SK-N-MC (cell line): ENCODE data around the gene MOV10L1.

Experiments used
- EZH2 ChIP-seq: fragments of 200-600 bp; sonication (generic); IDR thresholded peaks from one replicate; pipeline ENCODE4 v1.6.1; 2017; ENCODE audit warnings: antibody characterized with exemption
- FOXP2 ChIP-seq: optimal IDR thresholded peaks from 2 replicates; pipeline ENCODE3; 2011; ENCODE audit warnings: mild to moderate bottlenecking, moderate library complexity; ENCODE audit not compliant: insufficient read depth; ENCODE audit errors: extremely low read length, control extremely low read depth
- POLR2AphosphoS5 ChIP-seq: IDR thresholded peaks from 2 replicates; pipeline ENCODE4 v1.6.1; 2012; ENCODE audit warnings: mild to moderate bottlenecking, low read depth, low read length, borderline replicate concordance

- TF ChIP-seq EZH2, result no peak
- TF ChIP-seq POLR2AphosphoS5, result no peak
- no peak for TF ChIP-seq FOXP2
These were observed 28.3 kb downstream of the MOV10L1 start for GRCh38 chr22:50118129-50118528.
